Natural killer cell (primary cell): ENCODE data around the gene CARMIL1. TPM values are rescaled to one million over a fixed set of nuclear protein-coding genes. Genes with fewer than 3 reads are reported as not detected.

Experiments used
- ATAC-seq, 3 donors: fragments of 150-1000 bp in 2 of 3; fragments of 200-7000 bp in 1 of 3; cut with Tn5 transposase; 1 replicate in 1 of 3; 2 replicates in 2 of 3; pipeline ENCODE4 v1.10.0; 2021; ENCODE audit warnings: mild to moderate bottlenecking in 2 of 3, moderate library complexity in 2 of 3
- DNase-seq, 2 donors: peaks; one replicate each; pipeline versions ENCODE4 v3.0.0 to v3.0.0-alpha.2; 2013 to 2021; ENCODE audit warnings: mixed read lengths in 1 of 2
- H3K27ac ChIP-seq: one replicate; pipeline ENCODE4 v1.5.1; 2013; ENCODE audit warnings: mild to moderate bottlenecking, low read length
- H3K27me3 ChIP-seq: one replicate; pipeline ENCODE4 v1.6.1; 2013; ENCODE audit warnings: low read length; ENCODE audit not compliant: control insufficient read depth, insufficient read depth
- H3K36me3 ChIP-seq: one replicate; pipeline ENCODE4 v1.6.1; 2013; ENCODE audit warnings: low read length; ENCODE audit not compliant: control insufficient read depth, insufficient read depth
- H3K4me1 ChIP-seq: one replicate; pipeline ENCODE4 v1.6.1; 2013; ENCODE audit warnings: low read length; ENCODE audit not compliant: control insufficient read depth, insufficient read depth
- H3K4me3 ChIP-seq: one replicate; pipeline ENCODE4 v1.5.1; 2013; ENCODE audit warnings: low read length
- H3K9me3 ChIP-seq: one replicate; pipeline ENCODE4 v1.6.1; 2013; ENCODE audit warnings: low read length; ENCODE audit not compliant: control insufficient read depth, insufficient read depth
- H3K27ac Mint-ChIP-seq, 2 donors: one replicate each; pipeline ENCODE4 v1.8.0; 2022; ENCODE audit warnings: mild to moderate bottlenecking in 2 of 2, mixed read lengths in 2 of 2, moderate library complexity in 1 of 2
- H3K27me3 Mint-ChIP-seq, 2 donors: one replicate each; pipeline ENCODE4 v1.8.0; 2022; ENCODE audit warnings: low read depth in 2 of 2, mixed read lengths in 2 of 2
- H3K36me3 Mint-ChIP-seq: one replicate; pipeline ENCODE4 v1.8.0; 2022; ENCODE audit warnings: mixed read lengths
- H3K4me1 Mint-ChIP-seq, 2 donors: one replicate each; pipeline ENCODE4 v1.8.0; 2022; ENCODE audit warnings: mixed read lengths in 2 of 2
- H3K4me3 Mint-ChIP-seq: one replicate; pipeline ENCODE4 v1.8.0; 2022; ENCODE audit warnings: mild to moderate bottlenecking, moderate library complexity, mixed read lengths
- H3K9me3 Mint-ChIP-seq, 2 donors: one replicate each; pipeline ENCODE4 v1.8.0; 2022; ENCODE audit warnings: mixed read lengths in 2 of 2
- CTCF ChIP-seq: fragments of 200-600 bp; IDR thresholded peaks from one replicate; pipeline ENCODE4 v1.8.0; 2022; ENCODE audit warnings: antibody characterized with exemption
- WGBS: methylation state at CpG from one replicate; pipeline ENCODE4 v1.1.7; 2013; ENCODE audit warnings: missing lambda C conversion rate; ENCODE audit not compliant: insufficient coverage; 5-methylcytosine and 5-hydroxymethylcytosine counted together
- intact Hi-C: fragments of 100-400 bp; cut with micrococcal nuclease; formaldehyde crosslinking; loops from one replicate; pipeline ENCODE4 v1.14.2; 2022
- total RNA-seq, 4 donors: library from RNA; stranded (reverse); fragments of 120-200 nt in 1 of 4; gene quantifications; one replicate each; pipeline versions ENCODE4 v1.2.3 to v1.2.4, GENCODE V29; 2013 to 2022

CARMIL1 gene
- total RNA-seq, 3 donors from 2014 or later (not counting 1 experiment from before 2014, with no cell fraction given), result 0.25 to 1.1 (median 0.35) TPM

DNA sequence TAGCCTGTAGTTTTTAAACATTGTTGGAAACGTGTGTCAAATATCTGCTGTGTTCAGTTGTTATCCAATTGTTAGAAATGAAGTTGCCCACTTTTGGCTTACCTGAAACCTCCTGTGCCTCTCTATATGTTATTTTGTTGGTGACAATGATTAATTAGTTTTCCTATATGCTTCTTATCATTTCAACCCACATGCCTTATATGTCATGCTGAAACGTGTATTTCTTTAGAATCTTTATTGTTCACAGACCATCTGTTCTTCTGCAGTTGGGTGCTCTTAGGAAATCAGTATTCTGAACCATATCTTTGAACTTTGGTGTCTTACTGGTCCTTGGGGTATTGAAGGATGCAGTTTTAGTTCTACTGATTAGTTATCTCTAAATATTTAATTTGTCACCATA, 281.7 kb downstream of the CARMIL1 start:
- Mint-ChIP-seq H3K36me3 (no peaks in the 10 kb centered on the region), H3K9me3 (no peaks in the 10 kb centered on the region), H3K4me3 (no peak overlapping the region), H3K27me3 (peaks cover 7 to 12% of the 10 kb centered on the region in 2 donors), H3K4me1 (peaks cover 0 to 4% of the 10 kb centered on the region in 2 donors), H3K27ac (no peak overlapping the region)
- no peaks in the 10 kb centered on the region for H3K4me1 ChIP-seq
- ATAC-seq, result no peak
- no peak overlapping the region for H3K4me3 ChIP-seq
- 100% methylated on average over 1 of the region's 2 CpGs for WGBS
- no peaks in the 10 kb centered on the region for H3K9me3 ChIP-seq
- TF ChIP-seq CTCF, result no peak
- H3K27ac ChIP-seq, result no peak overlapping the region
- H3K27me3 ChIP-seq, result no peaks in the 10 kb centered on the region
- intact Hi-C loops, result no loop called here
- DNase-seq, result no peak
- no peaks in the 10 kb centered on the region for H3K36me3 ChIP-seq

- H3K4me3 Mint-ChIP-seq, result no peak overlapping the region
- H3K27me3 ChIP-seq, result no peaks in the 10 kb centered on the region
- H3K4me1 Mint-ChIP-seq, result no peaks in the 10 kb centered on the region
- no peak overlapping the region for H3K27ac ChIP-seq
- intact Hi-C loops, result no loop called here
- H3K4me3 ChIP-seq, result no peak overlapping the region
- H3K9me3 Mint-ChIP-seq, result no peaks in the 10 kb centered on the region
- TF ChIP-seq CTCF, result no peak
- ATAC-seq (no peak), DNase-seq (no peak)
- H3K4me1 ChIP-seq, result no peaks in the 10 kb centered on the region
- H3K9me3 ChIP-seq, result no peaks in the 10 kb centered on the region
- H3K27ac Mint-ChIP-seq, result no peak overlapping the region
- no peaks in the 10 kb centered on the region for H3K36me3 Mint-ChIP-seq
- peaks cover 0 to 5% of the 10 kb centered on the region in 2 donors for H3K27me3 Mint-ChIP-seq
- no peaks in the 10 kb centered on the region for H3K36me3 ChIP-seq
These were observed 285.8 kb downstream of the CARMIL1 start for GRCh38 chr6:25564943-25565342.

DNA sequence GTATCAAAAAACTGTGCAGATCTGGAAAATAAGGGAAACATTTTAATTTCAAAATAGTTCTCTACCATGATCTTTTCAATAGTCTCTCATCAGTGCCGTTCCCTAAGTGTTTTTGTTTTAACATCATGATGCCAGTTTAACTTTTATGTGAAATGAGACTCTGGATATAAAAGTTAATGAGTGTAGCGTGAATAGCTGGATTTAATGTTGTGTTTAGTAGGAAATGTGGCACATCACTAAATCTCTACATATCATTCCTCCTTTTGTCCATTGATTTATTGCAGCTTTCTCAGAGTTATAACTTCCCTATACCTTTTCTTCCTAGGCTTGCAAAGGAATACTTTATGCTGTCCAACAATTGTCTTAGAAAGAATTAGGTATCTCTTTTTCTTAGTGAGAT, 291.4 kb downstream of the CARMIL1 start:
- intact Hi-C loops, result no loop called here
- H3K4me3 ChIP-seq, result no peak overlapping the region
- H3K9me3 ChIP-seq, result no peaks in the 10 kb centered on the region
- H3K4me1 Mint-ChIP-seq, result no peaks in the 10 kb centered on the region
- H3K36me3 ChIP-seq, result no peaks in the 10 kb centered on the region
- DNase-seq, result no peak
- H3K27me3 Mint-ChIP-seq, result peaks cover 0 to 12% of the 10 kb centered on the region in 2 donors
- H3K4me1 ChIP-seq, result no peaks in the 10 kb centered on the region
- H3K36me3 Mint-ChIP-seq, result no peaks in the 10 kb centered on the region
- H3K27ac Mint-ChIP-seq, result no peak overlapping the region
- no peaks in the 10 kb centered on the region for H3K27me3 ChIP-seq
- no peak for ATAC-seq
- H3K4me3 Mint-ChIP-seq, result no peak overlapping the region
- no peaks in the 10 kb centered on the region for H3K9me3 Mint-ChIP-seq
- WGBS, result no CpG with 5 or more reads among the region's 2 CpGs
- H3K27ac ChIP-seq, result no peak overlapping the region
- no peak for TF ChIP-seq CTCF

DNA sequence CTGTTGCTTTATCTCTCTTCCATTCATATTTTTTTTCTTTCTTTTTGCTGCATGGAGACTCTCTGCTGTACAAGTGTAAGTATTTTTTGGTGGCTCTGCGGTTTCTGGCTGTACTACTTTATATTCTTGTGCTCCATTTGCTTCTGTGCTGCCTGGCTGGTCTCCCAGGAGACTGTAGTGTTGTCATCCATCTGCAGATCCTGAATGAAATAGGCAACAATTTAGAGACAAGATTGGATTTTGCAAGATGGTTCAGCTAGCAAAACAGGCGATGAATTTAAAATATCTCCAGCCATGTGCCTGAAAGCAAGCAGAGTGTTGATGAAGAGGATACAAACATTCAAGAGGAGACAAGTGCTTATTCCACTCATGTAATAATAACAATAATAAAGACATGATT, 297.7 kb downstream of the CARMIL1 start:
- peaks cover 6 to 7% of the 10 kb centered on the region in 2 donors for H3K4me1 Mint-ChIP-seq
- intact Hi-C loops, result no loop called here
- H3K4me3 Mint-ChIP-seq, result no peak overlapping the region
- no peak overlapping the region for H3K27ac ChIP-seq
- peaks cover 0 to 4% of the 10 kb centered on the region in 2 donors for H3K27me3 Mint-ChIP-seq
- H3K4me1 ChIP-seq, result no peaks in the 10 kb centered on the region
- no peak overlapping the region for H3K4me3 ChIP-seq
- H3K27ac Mint-ChIP-seq, result no peak overlapping the region
- ATAC-seq, result no peak
- no peaks in the 10 kb centered on the region for H3K9me3 Mint-ChIP-seq
- TF ChIP-seq CTCF, result no peak
- H3K9me3 ChIP-seq, result no peaks in the 10 kb centered on the region
- WGBS, result 92% methylated on average over 2 of the region's 2 CpGs
- H3K27me3 ChIP-seq, result no peaks in the 10 kb centered on the region
- H3K36me3 ChIP-seq, result no peaks in the 10 kb centered on the region
- DNase-seq, result no peak
- no peaks in the 10 kb centered on the region for H3K36me3 Mint-ChIP-seq
